ENCODE measurements around the gene TFF1.

GRCh38 chr21:42390696-42391095, 24.4 kb upstream of the TFF1 start:
- no peak for TF ChIP-seq EZH2 (IDR thresholded peaks at IDR 0.05; ENCODE audit: low read length, unreplicated experiment)
- no peak for TF ChIP-seq CTCF (conservative IDR thresholded peaks at IDR 0.05; ENCODE audit: low read depth, low read length)

Data from PC-3 (cell line).